HG02870 (cell line): ENCODE data around the gene HLX.

ENCODE experiments used
- ATAC-seq: cut with Tn5 transposase; IDR thresholded peaks from one replicate; pipeline ENCODE4 v1.9.1; 2021; ENCODE audit warnings: mild to moderate bottlenecking, moderate library complexity; ENCODE audit not compliant: unreplicated experiment

Gene HLX

GRCh38 chr1:220924331-220924970 lies 45.2 kb downstream of the HLX start:
- no peak for ATAC-seq

GRCh38 chr1:220925707-220926106 lies 46.5 kb downstream of the HLX start:
- no peak for ATAC-seq

GRCh38 chr1:220926146-220926545 lies 46.9 kb downstream of the HLX start:
- no peak for ATAC-seq

GRCh38 chr1:220927442-220927841 lies 48.2 kb downstream of the HLX start:
- ATAC-seq, result no peak

GRCh38 chr1:220928320-220928719 lies 49.1 kb downstream of the HLX start:
- ATAC-seq, result no peak

GRCh38 chr1:220928725-220929300 lies 49.6 kb downstream of the HLX start:
- ATAC-seq, result no peak

GRCh38 chr1:220929304-220929703 lies 50.1 kb downstream of the HLX start:
- no peak for ATAC-seq
